Chondrocyte (in vitro differentiated cells): Measurements from ENCODE around the gene NPY2R. TPM values are rescaled to one million over a fixed set of nuclear protein-coding genes. Genes with fewer than 3 reads are reported as not detected.

ENCODE experiments used
- DNase-seq: peaks from one replicate; pipeline ENCODE4 v3.0.0; 2021; ENCODE audit warnings: mixed read lengths, low spot score
- H3K27ac Mint-ChIP-seq: one replicate; pipeline ENCODE4 v1.8.0; 2021; ENCODE audit warnings: mild to moderate bottlenecking, moderate library complexity, mixed read lengths; ENCODE audit not compliant: unreplicated experiment
- H3K27me3 Mint-ChIP-seq: 2 replicates; pipeline ENCODE4 v1.8.0; 2021; ENCODE audit warnings: low read depth, mixed read lengths
- H3K36me3 Mint-ChIP-seq: 2 replicates; pipeline ENCODE4 v1.8.0; 2021; ENCODE audit warnings: low read depth, mixed read lengths
- H3K4me1 Mint-ChIP-seq: 2 replicates; pipeline ENCODE4 v1.8.0; 2021; ENCODE audit warnings: low read depth, mild to moderate bottlenecking, mixed read lengths
- H3K4me3 Mint-ChIP-seq: one replicate; pipeline ENCODE4 v1.8.0; 2021; ENCODE audit warnings: mild to moderate bottlenecking, moderate library complexity, mixed read lengths; ENCODE audit not compliant: unreplicated experiment
- H3K9me3 Mint-ChIP-seq: 2 replicates; pipeline ENCODE4 v1.8.0; 2021; ENCODE audit warnings: low read depth, mixed read lengths
- CTCF ChIP-seq: fragments of 200-600 bp; sonication (generic); IDR thresholded peaks from 2 replicates; pipeline ENCODE4 v1.5.0; 2021; ENCODE audit warnings: antibody characterized with exemption, mild to moderate bottlenecking, moderate library complexity
- total RNA-seq: library from RNA; stranded (reverse); gene quantifications from 3 replicates; pipeline ENCODE4 v1.2.1, GENCODE V29; 2021

The NPY2R gene
- total RNA-seq, 1 donor from 2014 or later, result not detected

GRCh38 chr4:155232432-155232831 is 24.0 kb downstream of the NPY2R start:
- H3K4me1 Mint-ChIP-seq, result no peaks in the 10 kb centered on the region
- H3K4me3 Mint-ChIP-seq, result no peak overlapping the region
- no peak for DNase-seq
- no peak for TF ChIP-seq CTCF
- H3K36me3 Mint-ChIP-seq, result no peaks in the 10 kb centered on the region
- no peak overlapping the region for H3K27ac Mint-ChIP-seq
- H3K27me3 Mint-ChIP-seq, result peaks cover 4% of the 10 kb centered on the region
- no peaks in the 10 kb centered on the region for H3K9me3 Mint-ChIP-seq

- TF ChIP-seq CTCF, result no peak
- Mint-ChIP-seq H3K4me3 (no peak overlapping the region), H3K36me3 (no peaks in the 10 kb centered on the region), H3K9me3 (no peaks in the 10 kb centered on the region), H3K27me3 (peaks cover 2% of the 10 kb centered on the region), H3K4me1 (no peaks in the 10 kb centered on the region), H3K27ac (no peak overlapping the region)
- DNase-seq, result no peak
Measured at GRCh38 chr4:155234206-155234605, 25.8 kb downstream of the NPY2R start.

- H3K9me3 Mint-ChIP-seq, result peaks cover 5% of the 10 kb centered on the region
- peaks cover 2% of the 10 kb centered on the region for H3K27me3 Mint-ChIP-seq
- no peak overlapping the region for H3K4me3 Mint-ChIP-seq
- TF ChIP-seq CTCF, result no peak
- H3K4me1 Mint-ChIP-seq, result no peaks in the 10 kb centered on the region
- no peaks in the 10 kb centered on the region for H3K36me3 Mint-ChIP-seq
- no peak for DNase-seq
- no peak overlapping the region for H3K27ac Mint-ChIP-seq
Measured at GRCh38 chr4:155237567-155237966, 29.1 kb downstream of the NPY2R start.

- DNase-seq, result no peak
- H3K27ac Mint-ChIP-seq, result no peak overlapping the region
- TF ChIP-seq CTCF, result no peak
- H3K27me3 Mint-ChIP-seq, result peaks cover 5% of the 10 kb centered on the region
- no peaks in the 10 kb centered on the region for H3K36me3 Mint-ChIP-seq
- no peaks in the 10 kb centered on the region for H3K4me1 Mint-ChIP-seq
- H3K4me3 Mint-ChIP-seq, result no peak overlapping the region
- peaks cover 5% of the 10 kb centered on the region for H3K9me3 Mint-ChIP-seq
Measured at GRCh38 chr4:155241225-155241624, 32.8 kb downstream of the NPY2R start.

- Mint-ChIP-seq H3K27me3 (peaks cover 5% of the 10 kb centered on the region), H3K4me3 (no peak overlapping the region)
Measured at GRCh38 chr4:155241664-155242063, 33.2 kb downstream of the NPY2R start.

More at GRCh38 chr4:155241664-155242063, 33.2 kb downstream of the NPY2R start:
- no peak for TF ChIP-seq CTCF
- no peaks in the 10 kb centered on the region for H3K36me3 Mint-ChIP-seq
- peaks cover 5% of the 10 kb centered on the region for H3K9me3 Mint-ChIP-seq
- no peak overlapping the region for H3K27ac Mint-ChIP-seq
- H3K4me1 Mint-ChIP-seq, result no peaks in the 10 kb centered on the region
- DNase-seq, result no peak
